HepG2 (cell line): ENCODE data around the gene CST11. TPM values are rescaled to one million over a fixed set of nuclear protein-coding genes. Genes with fewer than 3 reads are reported as not detected.

Experiments used
- ATAC-seq: fragments of 200-7000 bp; cut with Tn5 transposase; 3 replicates; pipeline ENCODE4 v1.9.1; 2020; ENCODE audit warnings: mild to moderate bottlenecking, moderate library complexity
- BruUV-seq: library from RNA; stranded (reverse); fragments of 400-500 nt; replicated peaks from 2 replicates; lab custom pipeline; 2021; lab: Mats Ljungman, UMichigan
- CTCF ChIA-PET: fragments of 300-600 bp; formaldehyde crosslinking; extraction: SDS; loops from one replicate; lab custom pipeline; 2021; ENCODE audit warnings: low total read pairs, inconsistent platforms, low intra/inter-chr PET ratio; lab: Yijun Ruan, JAX
- POLR2A ChIA-PET: fragments of 350-600 bp; sonication (Branson Sonifier 250); formaldehyde crosslinking; loops from one replicate; lab custom pipeline; 2020; ENCODE audit warnings: antibody characterized with exemption, inconsistent platforms; lab: Yijun Ruan, JAX
- DNase-seq: peaks from one replicate; pipeline ENCODE4 v3.0.0-alpha.2; 2015; ENCODE audit warnings: low spot score
- FAIRE-seq: peaks from 3 replicates; lab custom pipeline; 2011; peaks lifted over from hg19 to GRCh38; lab: Jason Lieb, UNC
- H2AFZ ChIP-seq: one replicate; pipeline ENCODE4 v1.6.1; 2011; ENCODE audit warnings: low read length, inconsistent platforms
- H3K27ac ChIP-seq: fragments of 300-600 bp; 3 replicates; pipeline ENCODE4 v1.8.0; 2011; ENCODE audit warnings: mixed run types, mild to moderate bottlenecking, mixed read lengths, low read length, inconsistent platforms; ENCODE audit not compliant: insufficient read depth; ENCODE audit errors: extremely low read length
- H3K27me3 ChIP-seq, 2 experiments: fragments of 200-600 bp in 1 of 2; 2 replicates in 1 of 2; 3 replicates in 1 of 2; pipeline versions ENCODE4 v1.6.0 to v1.8.0; 2011; ENCODE audit warnings: low read length in 2 of 2, mild to moderate bottlenecking in 2 of 2, moderate library complexity in 2 of 2, inconsistent platforms in 1 of 2; ENCODE audit not compliant: insufficient read depth in 2 of 2, control insufficient read depth in 1 of 2
- H3K36me3 ChIP-seq, 2 experiments: fragments of 200-600 bp in 1 of 2; replicated peaks in 1 of 2; 2 replicates in 1 of 2; 3 replicates in 1 of 2; pipeline versions ENCODE4 v1.5.1 to v1.8.0; 2011; ENCODE audit warnings: low read length in 2 of 2, inconsistent platforms in 1 of 2; ENCODE audit not compliant: insufficient read depth in 2 of 2, control insufficient read depth in 1 of 2
- H3K4me1 ChIP-seq: 2 replicates; pipeline ENCODE4 v1.5.1; 2012; ENCODE audit warnings: low read length, inconsistent platforms; ENCODE audit not compliant: insufficient read depth
- H3K4me2 ChIP-seq: 2 replicates; pipeline ENCODE4 v1.6.0; 2011; ENCODE audit warnings: low read depth, low read length, inconsistent platforms
- H3K4me3 ChIP-seq, 3 experiments: fragments of 200-600 bp in 1 of 3; sonication (generic), shearing (Covaris generic) in 1 of 3; replicated peaks in 1 of 3; 2 replicates each; pipeline ENCODE4 v1.5.1; 2011 to 2016; ENCODE audit warnings: low read length in 3 of 3, inconsistent platforms in 2 of 3, low read depth in 2 of 3, mild to moderate bottlenecking in 2 of 3, control low read depth in 1 of 3, mixed read lengths in 1 of 3; ENCODE audit not compliant: insufficient read depth in 1 of 3
- H3K79me2 ChIP-seq: one replicate; pipeline ENCODE4 v1.6.1; 2011; ENCODE audit warnings: low read length, inconsistent platforms; ENCODE audit not compliant: insufficient read depth
- H3K9ac ChIP-seq: 2 replicates; pipeline ENCODE4 v1.6.0; 2011; ENCODE audit warnings: mild to moderate bottlenecking, low read depth, low read length, inconsistent platforms; ENCODE audit not compliant: insufficient read depth
- H3K9me3 ChIP-seq: 2 replicates; pipeline ENCODE4 v1.5.1; 2012; ENCODE audit warnings: mild to moderate bottlenecking, low read length
- H4K20me1 ChIP-seq: 2 replicates; pipeline ENCODE4 v1.6.0; 2011; ENCODE audit warnings: inconsistent platforms, mild to moderate bottlenecking, low read length, moderate library complexity; ENCODE audit not compliant: insufficient read depth
- EP300 ChIP-seq, 3 experiments: sonication (generic) in 1 of 3; formaldehyde crosslinking in 1 of 3; IDR thresholded peaks; 2 replicates each; pipeline versions ENCODE4 v1.5.1 to v1.6.1; 2011 to 2020; ENCODE audit warnings: low read depth in 2 of 3, low read length in 2 of 3, borderline replicate concordance in 1 of 3, improper control_type of control experiment in 1 of 3, mild to moderate bottlenecking in 1 of 3, missing genetic modification reagents in 1 of 3, moderate library complexity in 1 of 3
- GFI1 ChIP-seq: sonication (generic); formaldehyde crosslinking; IDR thresholded peaks from 2 replicates; pipeline ENCODE4 v1.5.0; 2020; ENCODE audit warnings: missing genetic modification reagents, mild to moderate bottlenecking, borderline replicate concordance
- HNF1B ChIP-seq: sonication (generic); formaldehyde crosslinking; IDR thresholded peaks from 2 replicates; pipeline ENCODE4 v1.5.1; 2020; ENCODE audit warnings: mild to moderate bottlenecking, moderate library complexity, missing genetic modification reagents
- MLX ChIP-seq: IDR thresholded peaks from 2 replicates; pipeline ENCODE4 v1.6.1; 2016
- NFIB ChIP-seq: sonication (generic); formaldehyde crosslinking; IDR thresholded peaks from 2 replicates; pipeline ENCODE4 v1.9.0; 2021; ENCODE audit warnings: missing genetic modification reagents, mild to moderate bottlenecking, borderline replicate concordance
- PCBP2 ChIP-seq: fragments of 200-400 bp; formaldehyde crosslinking; optimal IDR thresholded peaks from 2 replicates; pipeline ENCODE3; 2018; ENCODE audit warnings: low read length, low read depth; ENCODE audit not compliant: poor library complexity, severe bottlenecking
- PPARG ChIP-seq: conservative IDR thresholded peaks from 2 replicates; pipeline ENCODE4 v1.6.1; 2016; ENCODE audit warnings: missing biosample characterization, missing genetic modification reagents
- ZNF34 ChIP-seq: sonication (generic); formaldehyde crosslinking; IDR thresholded peaks from 2 replicates; pipeline ENCODE4 v1.4.0; 2020; ENCODE audit warnings: mild to moderate bottlenecking, missing genetic modification reagents, borderline replicate concordance
- ZNF576 ChIP-seq: sonication (generic); formaldehyde crosslinking; IDR thresholded peaks from 2 replicates; pipeline ENCODE4 v1.4.0; 2020; ENCODE audit warnings: mild to moderate bottlenecking, missing genetic modification reagents
- WGBS: methylation state at CpG from one replicate; pipeline ENCODE4 v1.1.6; 2017; ENCODE audit warnings: low lambda C conversion rate; 5-methylcytosine and 5-hydroxymethylcytosine counted together
- in situ Hi-C: cut with HindIII; loops from 2 replicates; pipeline ENCODE4 v1.10.0; 2017; ENCODE audit warnings: low pct_unique_long_range_greater_than_20kb; ENCODE audit not compliant: extremely low pct_ligation_motif_present
- intact Hi-C: fragments of 100-400 bp; cut with micrococcal nuclease; formaldehyde crosslinking; loops from one replicate; pipeline ENCODE4 v1.10.0; 2022; ENCODE audit not compliant: unreplicated experiment
- polyA plus RNA-seq, 8 experiments: library from polyadenylated mRNA; depleted of rRNA in 3 of 8; stranded (reverse) in 7 of 8; unstranded in 1 of 8; fragments of >200 nt; fragmentation: Illumina TruSeq in 4 of 8; extraction: Trizol in 4 of 8; gene quantifications; 2 replicates each; pipeline versions ENCODE4 v1.2.1 to v1.2.3, GENCODE V29; 2011 to 2016; ENCODE audit warnings: low read depth in 4 of 8, missing spikeins in 1 of 8, mixed read lengths in 1 of 8; ENCODE audit not compliant: insufficient read depth in 1 of 8
- total RNA-seq, 5 experiments: library from RNA; depleted of rRNA; stranded (reverse); fragments of >200 nt; fragmentation: Illumina TruSeq; extraction: Trizol; gene quantifications; 2 replicates each; pipeline ENCODE4 v1.2.3, GENCODE V29; 2016; ENCODE audit warnings: low read depth in 1 of 5

Gene CST11
- total and polyA plus RNA-seq, 2 of the 13 experiments (the other 11 are each of a cell fraction or from before 2014, with no cell fraction given) = not detected

GRCh38 chr20:23459461-23460150 is 6.9 kb upstream of the CST11 start:
- H3K27ac ChIP-seq = no peak overlapping the region

GRCh38 chr20:23456873-23457272 is 4.2 kb upstream of the CST11 start:
- ChIA-PET CTCF (no interaction called here), POLR2A (no interaction called here)
- Histone ChIP-seq H3K27me3 (peaks cover 6 to 34% of the 10 kb centered on the region in 2 experiments; a peak in 3 of 5 replicates), H3K27ac (no peak overlapping the region), H4K20me1 (no peaks in the 10 kb centered on the region), H3K9ac (no peak overlapping the region), H3K4me3 (no peak overlapping the region), H2AFZ (no peak overlapping the region), H3K4me2 (no peak overlapping the region)
- TF ChIP-seq HNF1B (CRISPR knock-in tag) = no peak
- no peak for TF ChIP-seq PCBP2
- TF ChIP-seq GFI1 (CRISPR knock-in tag) = no peak
- no peak for TF ChIP-seq MLX (CRISPR knock-in tag)
- no peak for TF ChIP-seq ZNF34 (CRISPR knock-in tag)
- TF ChIP-seq, all 625 proteins: peak for 0
- no peaks in the 10 kb centered on the region for H3K9me3 ChIP-seq
- no peak for ATAC-seq
- H3K79me2 ChIP-seq = no peaks in the 10 kb centered on the region
- no peaks in the 10 kb centered on the region for H3K36me3 ChIP-seq
- in situ Hi-C loops (no loop called here), intact Hi-C loops (no loop called here)
- H3K4me1 ChIP-seq = no peaks in the 10 kb centered on the region
- FAIRE-seq = no peak
- BruUV-seq = no TSS peak
- DNase-seq = no peak
- WGBS = 32% methylated on average over 7 of the region's 7 CpGs

More at GRCh38 chr20:23459461-23460150, 6.9 kb upstream of the CST11 start:
- no peak for DNase-seq
- CTCF ChIA-PET = no interaction called here
- 25% methylated on average over 3 of the region's 3 CpGs for WGBS
- in situ Hi-C loops (no loop called here), intact Hi-C loops (no loop called here)
- no peak overlapping the region for H3K4me2 ChIP-seq
- no peak for FAIRE-seq
- H3K36me3 ChIP-seq = no peaks in the 10 kb centered on the region
- POLR2A ChIA-PET = no interaction called here
- no TSS peak for BruUV-seq
- H3K9me3 ChIP-seq = no peaks in the 10 kb centered on the region
- H3K27me3 ChIP-seq = peaks cover 6 to 18% of the 10 kb centered on the region in 2 experiments; a peak in 2 of 5 replicates
- H3K79me2 ChIP-seq = no peaks in the 10 kb centered on the region
- ATAC-seq = no peak
- H3K9ac ChIP-seq = no peak overlapping the region
- H2AFZ ChIP-seq = no peak overlapping the region
- no peak for TF ChIP-seq PPARG (CRISPR knock-in tag)
- TF ChIP-seq ZNF576 (CRISPR knock-in tag) = no peak
- no peak for TF ChIP-seq EP300 (IDR thresholded peaks at IDR 0.05; ENCODE audit: low read depth in 2 of 2, low read length in 2 of 2)
- TF ChIP-seq EP300 (CRISPR knock-in tag; IDR thresholded peaks at IDR 0.05; ENCODE audit: borderline replicate concordance) = no peak
- no peak for TF ChIP-seq NFIB (CRISPR knock-in tag)
- no peaks in the 10 kb centered on the region for H3K4me1 ChIP-seq
- no peaks in the 10 kb centered on the region for H4K20me1 ChIP-seq
- H3K4me3 ChIP-seq = no peak overlapping the region
